Measurements from ENCODE around the gene PLCD3. TPM values are rescaled to one million over a fixed set of nuclear protein-coding genes. Genes with fewer than 3 reads are reported as not detected.
A peak's percentile ranks its signal among the peaks of the same experiment; 100 is the strongest.

Gene PLCD3
- total and polyA plus RNA-seq, 9 of the 15 experiments (the other 6 are each of a cell fraction or from before 2014, with no cell fraction given) = 0.20 to 22.6 (median 7.5) TPM

DNA sequence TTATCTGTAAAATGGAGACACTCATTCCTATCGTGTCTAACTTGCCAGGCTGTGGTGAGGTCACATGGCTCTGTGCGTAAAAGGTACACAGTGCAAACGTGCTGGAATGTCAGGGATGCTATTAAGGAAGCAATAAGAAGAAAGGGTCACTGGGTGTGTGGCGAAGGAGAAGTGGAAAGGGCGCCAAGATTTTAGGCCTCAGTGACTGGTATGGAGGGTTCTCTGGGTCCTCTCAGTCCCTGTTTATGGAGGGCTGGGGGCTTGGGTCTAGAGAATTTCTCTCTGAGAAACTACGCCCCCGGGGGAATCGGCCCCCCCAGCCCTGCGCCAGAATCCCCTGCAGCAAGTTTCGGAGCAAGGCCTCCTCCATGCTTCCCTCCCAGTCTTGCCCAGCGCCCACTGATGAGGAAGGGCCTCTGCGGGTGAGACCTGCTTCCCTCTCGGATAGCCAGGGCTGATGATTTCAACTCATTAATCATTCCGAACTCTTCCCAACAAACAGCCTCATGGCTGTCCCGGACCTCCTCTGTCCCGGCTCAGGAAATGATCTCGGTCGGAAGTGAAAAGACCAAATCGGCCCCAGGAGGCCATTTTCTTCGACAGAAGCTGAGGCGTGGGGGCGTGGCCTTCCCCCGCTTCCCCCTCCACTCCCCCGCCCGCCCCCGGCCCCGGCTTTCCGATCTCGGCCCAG, 14.7 kb upstream of the PLCD3 start (continued):
- TF ChIP-seq, protein P1, sequence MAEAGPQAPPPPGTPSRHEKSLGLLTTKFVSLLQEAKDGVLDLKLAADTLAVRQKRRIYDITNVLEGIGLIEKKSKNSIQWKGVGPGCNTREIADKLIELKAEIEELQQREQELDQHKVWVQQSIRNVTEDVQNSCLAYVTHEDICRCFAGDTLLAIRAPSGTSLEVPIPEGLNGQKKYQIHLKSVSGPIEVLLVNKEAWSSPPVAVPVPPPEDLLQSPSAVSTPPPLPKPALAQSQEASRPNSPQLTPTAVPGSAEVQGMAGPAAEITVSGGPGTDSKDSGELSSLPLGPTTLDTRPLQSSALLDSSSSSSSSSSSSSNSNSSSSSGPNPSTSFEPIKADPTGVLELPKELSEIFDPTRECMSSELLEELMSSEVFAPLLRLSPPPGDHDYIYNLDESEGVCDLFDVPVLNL (CRISPR knock-in tag; IDR thresholded peaks at IDR 0.05; ENCODE audit: low read depth) = no peak
- TF ChIP-seq, protein P2, sequence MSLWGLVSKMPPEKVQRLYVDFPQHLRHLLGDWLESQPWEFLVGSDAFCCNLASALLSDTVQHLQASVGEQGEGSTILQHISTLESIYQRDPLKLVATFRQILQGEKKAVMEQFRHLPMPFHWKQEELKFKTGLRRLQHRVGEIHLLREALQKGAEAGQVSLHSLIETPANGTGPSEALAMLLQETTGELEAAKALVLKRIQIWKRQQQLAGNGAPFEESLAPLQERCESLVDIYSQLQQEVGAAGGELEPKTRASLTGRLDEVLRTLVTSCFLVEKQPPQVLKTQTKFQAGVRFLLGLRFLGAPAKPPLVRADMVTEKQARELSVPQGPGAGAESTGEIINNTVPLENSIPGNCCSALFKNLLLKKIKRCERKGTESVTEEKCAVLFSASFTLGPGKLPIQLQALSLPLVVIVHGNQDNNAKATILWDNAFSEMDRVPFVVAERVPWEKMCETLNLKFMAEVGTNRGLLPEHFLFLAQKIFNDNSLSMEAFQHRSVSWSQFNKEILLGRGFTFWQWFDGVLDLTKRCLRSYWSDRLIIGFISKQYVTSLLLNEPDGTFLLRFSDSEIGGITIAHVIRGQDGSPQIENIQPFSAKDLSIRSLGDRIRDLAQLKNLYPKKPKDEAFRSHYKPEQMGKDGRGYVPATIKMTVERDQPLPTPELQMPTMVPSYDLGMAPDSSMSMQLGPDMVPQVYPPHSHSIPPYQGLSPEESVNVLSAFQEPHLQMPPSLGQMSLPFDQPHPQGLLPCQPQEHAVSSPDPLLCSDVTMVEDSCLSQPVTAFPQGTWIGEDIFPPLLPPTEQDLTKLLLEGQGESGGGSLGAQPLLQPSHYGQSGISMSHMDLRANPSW (CRISPR knock-in tag; IDR thresholded peaks at IDR 0.05) = no peak; the same call in 1 of the 2 replicates
- TF ChIP-seq, protein P3, sequence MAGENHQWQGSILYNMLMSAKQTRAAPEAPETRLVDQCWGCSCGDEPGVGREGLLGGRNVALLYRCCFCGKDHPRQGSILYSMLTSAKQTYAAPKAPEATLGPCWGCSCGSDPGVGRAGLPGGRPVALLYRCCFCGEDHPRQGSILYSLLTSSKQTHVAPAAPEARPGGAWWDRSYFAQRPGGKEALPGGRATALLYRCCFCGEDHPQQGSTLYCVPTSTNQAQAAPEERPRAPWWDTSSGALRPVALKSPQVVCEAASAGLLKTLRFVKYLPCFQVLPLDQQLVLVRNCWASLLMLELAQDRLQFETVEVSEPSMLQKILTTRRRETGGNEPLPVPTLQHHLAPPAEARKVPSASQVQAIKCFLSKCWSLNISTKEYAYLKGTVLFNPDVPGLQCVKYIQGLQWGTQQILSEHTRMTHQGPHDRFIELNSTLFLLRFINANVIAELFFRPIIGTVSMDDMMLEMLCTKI (IDR thresholded peaks at IDR 0.05; ENCODE audit: partially characterized antibody) = no peak
- TF ChIP-seq NELFE (IDR thresholded peaks at IDR 0.05; ENCODE audit: insufficient read depth, insufficient read length) (no peak), KDM1A (IDR thresholded peaks at IDR 0.05) (peak in 1 of 2 experiments; percentile 12; a peak in 1 of 4 replicates), HIVEP1 (CRISPR knock-in tag; IDR thresholded peaks at IDR 0.05) (no peak), SRSF7 (optimal IDR thresholded peaks at IDR 0.05; ENCODE audit: low read depth, low read length) (no peak), NR2F6 (CRISPR knock-in tag; IDR thresholded peaks at IDR 0.05) (no peak), PHB2 (IDR thresholded peaks at IDR 0.05; ENCODE audit: low read depth) (no peak), RBFOX2 (IDR thresholded peaks at IDR 0.05; ENCODE audit: low read depth, low read length) (peak; percentile 71), ZNF3 (CRISPR knock-in tag; IDR thresholded peaks at IDR 0.05) (no peak), KAT8 (IDR thresholded peaks at IDR 0.05; ENCODE audit: low read depth) (no peak), HDAC3 (IDR thresholded peaks at IDR 0.05; ENCODE audit: borderline replicate concordance, partially characterized antibody) (no peak), FIP1L1 (IDR thresholded peaks at IDR 0.05; ENCODE audit: low read depth, low read length, poor library complexity, severe bottlenecking) (no peak), PURB (CRISPR knock-in tag; IDR thresholded peaks at IDR 0.05; ENCODE audit: low read depth) (no peak), ZSCAN32 (CRISPR knock-in tag; IDR thresholded peaks at IDR 0.05) (peak; percentile 67), MAZ (CRISPR knock-in tag; conservative IDR thresholded peaks at IDR 0.05 in 1 of 2, IDR thresholded peaks at IDR 0.05 in 1 of 2) (peak in 1 of 2 experiments; percentile 53; a peak in 1 of 4 replicates), BCL6 (CRISPR knock-in tag; IDR thresholded peaks at IDR 0.05) (no peak), ETV1 (tag; conservative IDR thresholded peaks at IDR 0.05; ENCODE audit: low read depth) (peak; percentile 47; the same call in 1 of the 2 replicates)
- TF ChIP-seq, protein P4, sequence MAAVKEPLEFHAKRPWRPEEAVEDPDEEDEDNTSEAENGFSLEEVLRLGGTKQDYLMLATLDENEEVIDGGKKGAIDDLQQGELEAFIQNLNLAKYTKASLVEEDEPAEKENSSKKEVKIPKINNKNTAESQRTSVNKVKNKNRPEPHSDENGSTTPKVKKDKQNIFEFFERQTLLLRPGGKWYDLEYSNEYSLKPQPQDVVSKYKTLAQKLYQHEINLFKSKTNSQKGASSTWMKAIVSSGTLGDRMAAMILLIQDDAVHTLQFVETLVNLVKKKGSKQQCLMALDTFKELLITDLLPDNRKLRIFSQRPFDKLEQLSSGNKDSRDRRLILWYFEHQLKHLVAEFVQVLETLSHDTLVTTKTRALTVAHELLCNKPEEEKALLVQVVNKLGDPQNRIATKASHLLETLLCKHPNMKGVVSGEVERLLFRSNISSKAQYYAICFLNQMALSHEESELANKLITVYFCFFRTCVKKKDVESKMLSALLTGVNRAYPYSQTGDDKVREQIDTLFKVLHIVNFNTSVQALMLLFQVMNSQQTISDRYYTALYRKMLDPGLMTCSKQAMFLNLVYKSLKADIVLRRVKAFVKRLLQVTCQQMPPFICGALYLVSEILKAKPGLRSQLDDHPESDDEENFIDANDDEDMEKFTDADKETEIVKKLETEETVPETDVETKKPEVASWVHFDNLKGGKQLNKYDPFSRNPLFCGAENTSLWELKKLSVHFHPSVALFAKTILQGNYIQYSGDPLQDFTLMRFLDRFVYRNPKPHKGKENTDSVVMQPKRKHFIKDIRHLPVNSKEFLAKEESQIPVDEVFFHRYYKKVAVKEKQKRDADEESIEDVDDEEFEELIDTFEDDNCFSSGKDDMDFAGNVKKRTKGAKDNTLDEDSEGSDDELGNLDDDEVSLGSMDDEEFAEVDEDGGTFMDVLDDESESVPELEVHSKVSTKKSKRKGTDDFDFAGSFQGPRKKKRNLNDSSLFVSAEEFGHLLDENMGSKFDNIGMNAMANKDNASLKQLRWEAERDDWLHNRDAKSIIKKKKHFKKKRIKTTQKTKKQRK (IDR thresholded peaks at IDR 0.05; ENCODE audit: borderline replicate concordance, low read depth, low read length) = no peak

Measured in K562 (cell line).